Measurements from ENCODE around the gene CHFR. TPM values are rescaled to one million over a fixed set of nuclear protein-coding genes. Genes with fewer than 3 reads are reported as not detected.
"Not testable (repeated sequence)": the region's sequence is repeated elsewhere in the genome, so short reads cannot be mapped to it uniquely, and the experiment has no call there.

Gene CHFR, protein sequence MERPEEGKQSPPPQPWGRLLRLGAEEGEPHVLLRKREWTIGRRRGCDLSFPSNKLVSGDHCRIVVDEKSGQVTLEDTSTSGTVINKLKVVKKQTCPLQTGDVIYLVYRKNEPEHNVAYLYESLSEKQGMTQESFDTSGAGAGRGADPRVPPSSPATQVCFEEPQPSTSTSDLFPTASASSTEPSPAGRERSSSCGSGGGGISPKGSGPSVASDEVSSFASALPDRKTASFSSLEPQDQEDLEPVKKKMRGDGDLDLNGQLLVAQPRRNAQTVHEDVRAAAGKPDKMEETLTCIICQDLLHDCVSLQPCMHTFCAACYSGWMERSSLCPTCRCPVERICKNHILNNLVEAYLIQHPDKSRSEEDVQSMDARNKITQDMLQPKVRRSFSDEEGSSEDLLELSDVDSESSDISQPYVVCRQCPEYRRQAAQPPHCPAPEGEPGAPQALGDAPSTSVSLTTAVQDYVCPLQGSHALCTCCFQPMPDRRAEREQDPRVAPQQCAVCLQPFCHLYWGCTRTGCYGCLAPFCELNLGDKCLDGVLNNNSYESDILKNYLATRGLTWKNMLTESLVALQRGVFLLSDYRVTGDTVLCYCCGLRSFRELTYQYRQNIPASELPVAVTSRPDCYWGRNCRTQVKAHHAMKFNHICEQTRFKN
- polyA plus RNA-seq (2011; rRNA removed) (29.5 and 41.6 TPM in 2 replicates), polyA minus RNA-seq (2011; rRNA and poly(A)+ RNA removed) (46.3 and 78.2 TPM in 2 replicates)

GRCh38 chr12:132887513-132888351, at the start of gene CHFR:
TSS of gene CHFR (minus strand) at chr12:132887605. CDS start at chr12:132887328, 277 bp downstream.
- CTCF ChIA-PET = interaction anchor here (0.9 kb wide), 1 partner anchor 17 kb away, joined by 3 read pairs; no protein-coding TSS in a partner anchor

DNA sequence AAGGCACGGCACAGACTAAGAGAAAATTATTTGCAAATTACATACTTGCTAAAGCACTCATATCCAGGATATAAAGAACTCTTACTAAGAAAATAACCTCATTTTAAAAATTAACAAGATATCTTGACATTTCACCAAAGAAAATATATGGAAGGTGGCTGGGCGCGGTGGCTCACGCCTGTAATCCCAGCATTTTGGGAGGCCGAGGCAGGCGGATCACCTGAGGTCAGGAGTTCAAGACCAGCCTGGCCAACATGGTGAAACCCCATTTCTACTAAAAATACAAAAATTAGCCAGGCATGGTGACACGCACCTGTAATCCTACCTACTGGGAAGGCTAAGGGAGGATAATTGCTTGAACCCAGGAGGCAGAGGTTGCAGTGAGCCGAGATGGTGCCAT, 49.5 kb upstream of the CHFR start:
- POLR2A ChIA-PET; H3K36me3 ChIP-seq (ENCODE audit: control insufficient read depth, insufficient read depth, low read length); CTCF ChIA-PET; H3K27me3 ChIP-seq (ENCODE audit: control insufficient read depth, insufficient read depth, low read length); DNase-seq (ENCODE audit: low read depth); H3K4me3 ChIP-seq (ENCODE audit: low read depth, low read length): not testable (repeated sequence)

More at GRCh38 chr12:132887513-132888351, at the start of gene CHFR:
- no peak for TF ChIP-seq CTCF (IDR thresholded peaks at IDR 0.05; ENCODE audit: insufficient read depth, low read depth, low read length)
- POLR2A ChIA-PET = no interaction called here
- peak within 1 kb of the TSS; percentile 92 for H3K4me3 ChIP-seq (ENCODE audit: low read depth, low read length)
- H3K36me3 ChIP-seq (ENCODE audit: control insufficient read depth, insufficient read depth, low read length) = 0 out of 2 replicates have a peak, but pooled peaks cover under 1% of the 10 kb centered on the region
- no peaks in the 10 kb centered on the region for H3K27me3 ChIP-seq (ENCODE audit: control insufficient read depth, insufficient read depth, low read length)
- peak; percentile 91 for DNase-seq (ENCODE audit: low read depth)

- DNase-seq (ENCODE audit: low read depth) = no peak
- ChIA-PET CTCF (no interaction called here), POLR2A (no interaction called here)
- Histone ChIP-seq H3K36me3 (ENCODE audit: control insufficient read depth, insufficient read depth, low read length) (peaks cover 4% of the 10 kb centered on the region), H3K4me3 (ENCODE audit: low read depth, low read length) (no peak overlapping the region), H3K27me3 (ENCODE audit: control insufficient read depth, insufficient read depth, low read length) (no peaks in the 10 kb centered on the region)
- no peak for TF ChIP-seq CTCF (IDR thresholded peaks at IDR 0.05; ENCODE audit: insufficient read depth, low read depth, low read length)
These were observed 48.8 kb upstream of the CHFR start for GRCh38 chr12:132936163-132936562.

- POLR2A ChIA-PET = no interaction called here
- DNase-seq (ENCODE audit: low read depth) = no peak
- CTCF ChIA-PET = no interaction called here
These were observed 39.0 kb upstream of the CHFR start for GRCh38 chr12:132926415-132926833.

More at GRCh38 chr12:132926415-132926833, 39.0 kb upstream of the CHFR start:
- Histone ChIP-seq H3K36me3 (ENCODE audit: control insufficient read depth, insufficient read depth, low read length) (no peaks in the 10 kb centered on the region; the same call in 1 of the 2 replicates), H3K4me3 (ENCODE audit: low read depth, low read length) (no peak overlapping the region), H3K27me3 (ENCODE audit: control insufficient read depth, insufficient read depth, low read length) (no peaks in the 10 kb centered on the region)
- no peak for TF ChIP-seq CTCF (IDR thresholded peaks at IDR 0.05; ENCODE audit: insufficient read depth, low read depth, low read length)

Data from BJ (cell line).